ENCODE results near the gene LATS2.

Gene LATS2

DNA sequence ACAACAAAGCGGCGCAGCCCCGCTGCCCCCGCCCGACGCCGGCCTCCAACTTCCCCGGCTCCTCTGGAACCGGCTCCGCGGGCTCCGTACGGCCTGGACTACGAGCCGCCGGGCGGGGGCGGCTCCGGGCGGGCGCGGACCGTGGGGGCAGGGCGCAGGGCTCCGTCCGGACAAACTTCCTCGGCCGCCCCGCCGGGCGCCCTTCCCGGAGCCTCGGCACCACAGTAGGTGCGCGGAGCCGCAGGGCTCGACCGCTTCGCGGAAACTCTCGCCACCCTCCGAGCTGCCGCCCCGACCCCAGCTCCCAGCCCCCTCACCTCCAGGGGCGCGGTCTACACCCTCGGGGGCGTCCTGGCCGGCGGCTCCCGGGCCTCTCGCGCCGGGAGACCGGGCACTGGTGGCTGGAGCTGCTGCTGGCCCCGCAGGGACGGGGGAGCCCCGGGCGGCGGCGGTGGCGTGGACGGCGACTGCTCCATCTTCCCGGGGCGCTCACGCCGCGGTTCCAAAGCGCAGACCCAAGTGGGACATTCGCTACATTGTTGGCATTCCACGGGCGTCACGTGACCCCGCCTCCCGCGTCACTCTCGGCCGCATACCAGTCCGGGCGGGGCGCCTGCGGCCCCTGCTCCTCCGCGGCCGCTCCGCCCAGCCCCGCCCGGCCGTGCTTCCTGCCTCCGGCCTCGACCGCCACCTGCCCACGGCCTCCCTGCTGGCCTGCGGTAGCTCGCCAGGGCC is at the start of gene LATS2:
LATS2 (minus strand) TSS at position 558 of the 735 bp plus-strand sequence. CDS start 15,560 bp downstream, outside the sequence.
- peak; percentile 56 for DNase-seq

DNA sequence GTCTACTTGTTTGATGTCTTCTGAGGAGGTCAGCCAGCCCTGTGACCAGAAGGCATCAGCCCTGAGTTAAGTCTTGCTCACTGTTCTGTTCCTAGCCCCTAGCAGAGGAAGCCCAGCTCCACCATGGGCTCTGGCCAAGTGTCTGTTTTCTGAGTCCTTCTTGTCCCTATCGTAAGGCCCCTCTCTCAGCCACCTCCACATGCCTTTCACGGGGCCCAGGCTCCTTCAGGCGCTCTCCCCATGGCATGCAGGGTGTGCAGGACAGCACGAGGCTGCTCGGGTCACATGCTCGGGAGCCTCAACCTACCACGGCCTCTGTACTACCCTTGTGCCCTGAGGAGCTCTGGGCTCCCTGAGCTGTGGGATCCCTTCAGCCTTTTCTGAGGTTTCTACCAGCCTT is 47.8 kb upstream of the LATS2 start:
- no peak for DNase-seq

DNA sequence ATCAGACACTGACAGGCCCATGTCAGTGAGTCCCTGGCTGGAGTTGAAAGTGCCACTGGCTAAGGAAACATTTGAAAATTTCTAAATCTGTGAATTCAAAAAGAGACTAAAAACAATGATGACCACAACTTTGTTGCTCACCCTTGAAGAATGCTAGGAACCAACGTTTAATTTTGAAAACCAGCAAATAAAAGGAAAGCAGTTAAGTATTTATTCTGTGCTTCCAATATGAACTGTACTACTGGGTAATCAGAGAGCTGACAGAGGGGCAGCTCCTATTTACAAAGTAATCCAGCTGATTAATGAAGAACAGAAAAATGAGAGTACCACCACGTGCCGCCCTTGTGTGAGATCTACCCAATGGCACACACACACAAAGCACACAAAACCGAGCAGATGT is 44.7 kb upstream of the LATS2 start:
- no peak for DNase-seq

DNA sequence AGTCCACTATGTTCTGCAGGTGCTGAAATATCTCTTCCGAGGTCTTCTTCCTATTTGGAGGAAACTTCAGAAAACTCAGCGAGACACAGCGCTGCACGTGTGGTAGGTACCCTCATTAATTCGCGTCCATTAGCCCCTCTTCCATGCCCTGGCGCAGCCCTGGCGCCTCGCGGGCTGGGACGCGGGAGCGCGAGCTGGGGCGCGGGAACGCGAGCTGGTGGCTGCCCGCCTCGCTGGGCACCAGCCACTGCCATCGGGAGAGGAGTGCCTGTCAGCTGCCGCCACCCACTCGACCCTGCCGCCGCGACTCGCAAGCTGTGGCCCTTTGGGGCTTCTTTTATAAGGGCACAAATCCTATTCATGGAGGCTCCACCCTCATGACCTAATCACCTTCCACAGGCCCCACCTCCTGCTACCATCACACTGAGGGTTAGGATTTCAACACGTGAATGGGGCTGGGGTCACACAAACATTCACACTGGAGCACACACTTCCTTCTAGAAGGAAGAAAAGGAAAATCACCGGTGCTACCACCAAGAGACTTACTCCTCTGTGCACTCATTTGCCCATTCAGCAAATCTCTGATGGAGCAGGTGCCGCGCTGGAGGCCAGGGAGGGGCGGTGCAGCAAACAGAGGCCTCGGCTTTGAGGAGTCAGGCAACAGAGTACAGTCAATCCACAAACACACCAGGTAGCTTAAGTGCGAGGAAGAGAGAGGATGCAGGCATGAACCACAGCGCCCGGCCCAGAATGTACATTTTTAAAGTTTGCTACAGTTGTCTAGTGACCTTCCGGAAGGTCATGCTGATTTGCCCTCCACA is 43.0 kb upstream of the LATS2 start:
- no peak for DNase-seq

DNA sequence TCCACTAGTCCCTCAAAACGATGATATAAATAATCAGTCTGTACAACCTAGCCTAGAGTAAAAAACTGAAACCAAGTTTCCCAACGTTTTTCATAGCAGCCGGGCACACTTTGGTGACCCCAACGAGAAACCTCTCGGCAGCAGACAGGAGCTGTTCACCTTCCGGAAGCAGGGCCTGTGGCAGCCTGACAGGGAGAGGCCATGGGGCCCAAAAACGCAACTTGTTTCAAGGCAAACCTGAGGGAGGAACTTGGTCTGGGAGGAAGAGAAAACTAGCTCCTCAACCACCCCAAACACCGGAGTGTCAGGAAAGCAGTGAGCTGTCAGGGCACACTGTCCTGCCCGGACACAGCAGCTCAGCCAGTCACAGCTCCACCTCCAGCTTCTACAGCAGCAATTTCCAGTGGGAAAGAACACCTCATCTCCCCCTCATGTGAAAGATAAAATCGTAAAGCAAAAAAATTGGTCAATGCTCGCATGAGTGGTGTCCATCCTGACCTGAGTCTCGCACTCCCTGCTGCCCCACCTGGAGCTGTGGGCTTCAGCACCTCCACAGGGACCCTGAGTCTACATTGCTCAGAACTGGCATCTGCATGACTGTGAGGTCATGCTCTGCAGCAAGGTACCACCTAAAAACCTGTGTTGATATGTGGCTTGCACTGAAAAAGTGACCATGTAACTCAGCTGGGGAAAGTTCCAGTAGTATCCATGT is 40.6 kb upstream of the LATS2 start:
- no peak for DNase-seq

DNA sequence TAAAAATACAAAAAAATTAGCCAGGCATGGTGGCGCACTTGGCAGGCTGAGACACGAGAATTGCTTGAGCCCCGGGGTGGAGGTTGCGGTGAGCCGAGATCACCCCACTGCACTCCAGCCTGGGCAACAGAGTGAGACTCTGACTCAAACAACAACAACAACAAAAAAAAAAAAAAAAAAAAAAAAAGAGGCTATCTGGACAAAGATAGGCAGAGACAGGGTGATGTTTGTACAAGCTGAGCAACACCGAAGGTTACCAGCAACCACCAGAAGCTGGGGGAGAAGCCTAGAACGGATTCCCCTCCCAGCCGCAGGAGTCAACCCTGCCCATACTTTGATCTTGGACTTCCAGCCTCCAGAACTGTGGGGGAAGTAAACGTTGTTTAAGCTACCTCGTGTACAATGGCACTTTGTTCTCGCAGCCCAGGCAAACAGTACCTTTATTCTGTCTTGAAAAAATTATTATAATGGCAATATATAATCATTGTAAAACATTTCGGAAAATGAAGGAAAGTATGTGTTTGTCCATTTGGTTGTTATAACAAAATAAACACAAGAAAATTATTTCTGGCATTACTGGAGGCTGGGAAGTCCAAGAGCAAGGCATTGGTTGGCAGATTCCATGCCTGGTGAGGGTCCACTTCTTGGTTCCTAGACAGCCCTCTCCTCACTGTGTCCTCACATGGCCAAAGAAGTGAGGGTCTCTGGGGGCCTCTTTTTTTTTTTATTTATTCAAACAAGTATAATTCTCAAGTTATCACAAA is 39.8 kb upstream of the LATS2 start:
- no peak for DNase-seq

DNA sequence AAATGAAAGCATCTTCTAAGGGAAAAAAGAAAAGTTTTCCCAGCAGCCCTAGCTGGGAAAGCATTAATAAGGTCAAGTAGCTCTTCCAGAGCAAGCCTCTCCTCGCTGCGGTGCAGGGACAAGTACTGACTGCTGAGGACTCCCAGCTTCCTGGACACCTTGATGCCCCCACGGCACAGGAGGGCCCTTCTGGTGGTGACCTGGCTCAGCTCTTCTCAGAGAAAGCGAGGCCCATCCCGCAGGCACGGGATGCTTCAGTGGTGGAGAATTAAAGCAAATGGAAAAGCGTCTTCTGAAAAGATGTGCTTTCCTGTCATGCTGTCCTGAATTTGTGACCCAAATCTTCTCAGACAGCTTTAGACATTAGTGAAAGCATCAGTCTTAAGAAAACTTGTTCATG is 38.8 kb upstream of the LATS2 start:
- no peak for DNase-seq

DNA sequence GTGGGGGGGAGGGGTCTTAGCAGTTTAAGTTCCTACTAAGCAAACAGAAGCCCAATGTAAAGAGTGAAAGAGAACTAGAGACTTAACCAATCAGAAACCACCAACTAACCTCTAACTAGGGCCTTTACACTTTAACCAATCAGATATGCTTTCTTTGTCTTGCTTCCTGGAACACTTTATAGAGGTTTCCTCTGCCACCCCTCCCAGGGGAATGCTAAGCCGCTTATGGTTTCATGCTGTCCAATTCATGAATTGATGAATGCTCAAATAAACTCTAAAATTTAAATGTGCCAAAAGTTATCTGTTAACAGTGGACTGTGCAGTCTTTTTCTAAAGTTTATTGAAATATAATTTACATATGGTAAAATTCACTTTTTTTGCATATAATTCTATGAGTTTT is 33.9 kb upstream of the LATS2 start:
- no peak for DNase-seq

DNA sequence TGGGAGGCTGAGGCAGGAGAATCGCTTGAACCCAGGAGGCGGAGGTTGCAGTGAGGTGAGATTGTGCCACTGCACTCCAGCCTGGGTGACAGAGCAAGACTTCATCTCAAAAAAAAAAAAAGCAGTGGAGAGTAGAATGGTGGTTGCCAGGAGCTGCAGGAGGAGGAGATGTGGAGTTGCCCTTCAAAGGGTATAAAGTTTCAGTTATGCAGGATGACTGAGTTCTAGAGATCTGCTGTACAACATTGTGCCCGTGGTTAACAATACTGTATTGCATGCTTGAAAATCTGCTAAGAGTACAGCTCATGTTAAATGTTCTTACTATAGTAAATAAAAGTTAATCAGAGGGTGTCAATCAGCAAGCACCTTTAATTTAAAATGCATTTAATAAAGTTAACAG is 28.4 kb upstream of the LATS2 start:
- DNase-seq, result no peak

DNA sequence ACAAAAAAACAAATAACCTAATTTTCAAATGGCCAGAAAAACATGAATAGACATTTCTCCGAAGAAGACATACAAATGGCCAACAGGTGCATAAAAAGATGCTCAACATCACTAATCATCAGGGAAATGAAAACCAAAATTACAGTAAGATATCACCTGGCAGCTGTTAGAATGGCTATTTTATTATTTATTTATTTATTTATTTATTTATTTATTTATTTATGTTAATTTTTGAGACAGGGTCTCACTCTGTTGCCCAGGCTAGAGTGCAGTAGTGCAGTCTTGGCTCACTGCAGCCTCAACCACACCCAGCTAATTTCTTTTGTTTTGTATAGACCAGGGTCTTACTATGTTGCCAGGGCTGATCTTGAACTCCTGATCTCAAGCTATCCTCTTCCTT is 27.1 kb upstream of the LATS2 start:
- DNase-seq, result no peak

DNA sequence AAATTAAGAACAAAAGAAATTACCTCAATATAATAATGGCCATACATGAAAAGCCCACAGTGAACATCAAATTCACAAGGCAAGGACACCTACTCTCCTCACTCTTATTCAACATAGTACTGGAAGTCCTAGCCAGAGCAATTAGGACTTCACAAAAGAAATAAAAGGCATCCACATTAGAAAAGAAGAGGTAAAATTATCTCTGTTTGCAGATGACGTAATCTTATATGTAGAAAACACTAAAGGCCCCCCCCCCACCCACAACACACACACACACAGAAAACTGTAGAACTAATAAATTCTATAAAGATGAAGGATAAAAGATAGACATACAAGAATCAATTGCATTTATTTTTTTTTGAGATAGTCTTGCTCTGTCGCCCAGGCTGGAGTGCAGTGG is 25.5 kb upstream of the LATS2 start:
- DNase-seq, result no peak

DNA sequence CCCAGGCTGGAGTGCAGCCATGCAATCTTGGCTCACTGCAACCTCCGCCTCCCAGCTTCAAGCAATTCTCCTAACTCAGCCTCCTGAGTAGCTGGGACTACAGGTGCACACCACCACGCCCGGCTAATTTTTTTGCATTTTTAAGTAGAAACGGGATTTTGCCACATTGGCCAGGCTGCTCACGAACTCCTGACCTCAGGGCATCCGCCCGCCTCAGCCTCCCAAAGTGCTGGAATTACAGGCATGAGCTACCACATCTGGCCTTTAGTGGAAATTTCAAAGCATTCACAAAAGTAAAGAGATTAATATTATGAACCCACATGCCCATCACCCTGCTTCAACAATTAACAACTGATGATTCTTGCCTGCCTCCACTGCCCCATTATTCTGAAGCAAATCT is 20.5 kb upstream of the LATS2 start:
- DNase-seq, result no peak

DNA sequence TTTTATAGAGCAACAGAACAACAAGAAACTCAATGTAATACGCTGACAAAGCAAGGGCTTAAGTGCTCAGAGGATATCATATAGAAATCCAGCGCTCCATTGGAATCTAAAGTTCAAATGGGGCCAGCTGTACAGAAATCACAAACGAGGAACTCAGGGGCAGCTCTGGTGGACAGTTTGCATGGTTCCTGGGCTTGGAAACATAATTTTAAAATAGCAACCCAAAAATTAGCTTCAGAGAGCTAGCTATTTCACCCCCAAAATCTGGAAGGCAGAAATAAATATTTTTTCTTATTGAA is 19.2 kb upstream of the LATS2 start:
- DNase-seq, result no peak

DNA sequence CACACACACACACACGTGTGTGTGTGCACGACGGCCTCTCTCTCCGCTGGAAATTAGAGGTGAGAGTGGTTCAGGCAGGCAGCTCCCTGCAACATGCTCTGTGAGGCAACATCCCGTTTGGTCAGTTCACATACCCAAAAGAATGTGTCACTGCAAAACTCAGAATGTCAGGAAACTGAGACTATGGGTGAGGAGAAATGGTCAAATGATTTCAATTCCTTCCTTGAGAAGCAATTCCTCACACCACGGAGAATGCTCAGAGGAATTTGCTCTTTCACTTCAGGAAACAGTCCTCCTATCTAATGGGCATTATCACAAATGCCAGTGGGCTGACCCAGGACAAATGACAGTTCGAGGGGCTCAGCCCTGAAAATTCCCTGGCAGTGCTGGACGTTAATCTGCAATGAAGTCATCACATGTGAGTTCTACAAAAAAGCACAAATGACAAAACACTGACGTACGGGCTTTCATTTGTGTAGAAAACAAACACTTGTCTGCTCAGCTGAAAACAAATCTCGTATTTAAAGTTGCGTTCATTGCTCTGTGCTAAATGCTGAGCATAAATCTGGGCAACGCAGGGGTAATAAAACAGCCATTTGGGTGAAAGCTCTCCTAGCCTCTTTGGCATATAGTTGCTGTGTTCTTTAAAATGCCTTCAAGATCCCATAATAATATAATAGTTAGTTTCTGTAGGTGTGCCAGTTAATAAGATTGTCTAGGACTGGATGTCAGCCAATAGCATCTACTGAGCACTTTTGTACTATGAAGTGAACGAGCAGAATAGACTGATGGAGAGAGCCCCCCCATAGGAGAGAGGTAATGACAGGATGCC is 18.6 kb upstream of the LATS2 start:
- no peak for DNase-seq

DNA sequence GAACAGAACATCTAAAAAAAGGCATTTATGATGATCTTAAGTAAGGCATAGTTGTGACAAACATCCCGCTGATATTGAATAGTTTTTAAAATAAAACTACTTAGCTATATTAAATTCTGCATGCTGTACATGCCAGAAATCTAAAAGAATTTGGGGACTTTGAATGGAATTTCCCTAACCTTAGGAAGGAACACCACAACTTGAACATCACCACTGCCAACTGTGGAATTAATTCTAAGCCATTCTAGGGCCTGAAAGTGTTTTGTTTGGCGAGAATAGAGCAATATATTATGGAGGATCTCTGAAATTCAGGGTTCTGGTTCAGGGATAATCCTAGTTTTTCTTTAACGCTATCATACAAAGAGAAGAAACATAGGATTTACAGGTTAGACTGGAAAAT is 17.8 kb upstream of the LATS2 start:
- DNase-seq, result no peak

DNA sequence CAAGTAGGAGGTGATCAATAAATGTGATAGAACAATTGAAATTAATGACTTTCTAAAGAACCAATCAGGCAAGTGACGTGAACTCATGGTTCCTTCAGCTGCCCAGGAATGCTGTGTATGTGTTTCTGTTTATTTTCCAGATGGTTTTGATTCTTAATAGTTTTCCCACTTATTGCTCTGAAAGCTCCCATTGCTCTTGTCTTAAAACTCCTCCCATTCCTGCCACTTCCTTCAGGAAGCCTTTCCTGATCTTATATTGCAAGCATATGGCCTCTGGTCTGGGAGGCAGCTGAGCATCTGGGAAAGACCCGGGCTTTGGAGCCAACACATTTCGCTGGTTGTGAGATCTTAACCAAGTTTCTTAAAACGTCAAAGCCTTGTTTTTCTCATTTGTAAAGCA is 17.1 kb upstream of the LATS2 start:
- DNase-seq, result no peak

DNA sequence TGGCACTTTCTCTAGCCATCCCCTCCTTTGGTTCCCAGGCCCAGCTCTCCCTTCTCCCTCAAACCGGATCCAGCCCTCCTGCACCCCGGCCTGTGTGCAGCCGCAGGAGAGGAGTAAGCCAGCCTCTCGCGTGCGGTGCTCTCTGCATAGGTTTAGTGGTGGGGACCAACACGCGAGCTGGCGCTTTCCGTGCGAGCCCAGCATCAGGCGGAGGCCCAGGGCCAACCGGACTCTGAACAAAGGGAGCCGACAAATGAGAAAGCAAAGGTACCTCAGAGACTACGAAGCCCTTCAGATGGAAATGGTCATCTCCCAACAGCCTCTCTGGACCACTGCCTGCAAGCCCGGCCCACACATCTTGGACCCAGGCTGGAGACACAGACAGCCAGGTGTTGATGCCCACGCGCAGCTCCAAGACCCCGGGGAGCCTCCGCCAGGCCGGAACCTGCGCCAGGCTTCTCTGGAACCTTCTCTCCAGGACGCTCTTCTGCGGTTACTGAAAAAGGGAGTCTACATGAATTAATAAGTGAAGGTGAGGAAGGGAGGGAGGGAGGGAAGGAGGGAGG is 16.5 kb upstream of the LATS2 start:
- no peak for DNase-seq

DNA sequence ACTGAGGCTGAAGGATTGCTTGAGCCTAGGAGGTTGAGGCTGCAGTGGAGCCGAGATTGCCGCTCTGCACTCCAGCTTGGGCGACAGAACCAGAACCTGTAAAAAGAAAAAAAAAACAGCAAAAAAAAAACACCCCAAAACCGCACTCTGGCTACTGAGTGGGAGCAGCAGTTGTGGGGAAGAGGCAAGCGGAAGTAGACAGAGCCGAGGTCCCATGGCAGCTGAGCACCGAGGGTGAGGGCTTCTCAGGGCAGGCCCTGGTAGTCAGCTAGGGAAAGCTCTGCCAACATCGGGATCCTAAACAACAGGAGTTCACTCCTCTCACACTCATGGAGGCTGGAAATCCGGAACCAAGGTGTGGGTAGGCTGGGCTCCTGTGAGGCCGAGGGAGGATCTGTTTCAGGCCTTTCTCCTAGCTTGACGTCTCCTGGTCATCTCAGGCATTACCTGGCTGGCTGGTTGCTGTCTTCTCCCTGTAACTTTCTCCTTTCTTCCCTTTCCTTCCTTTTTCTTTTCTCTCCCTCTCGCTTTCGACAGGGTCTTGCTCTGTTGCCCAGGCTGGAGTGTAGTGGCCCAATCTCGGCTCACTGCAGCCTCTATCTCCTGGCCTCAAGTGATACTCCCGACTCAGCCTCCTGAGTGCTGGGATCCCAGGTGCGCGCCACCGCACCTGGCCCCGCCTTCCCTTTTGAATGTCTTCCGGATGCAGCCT is 15.8 kb upstream of the LATS2 start:
- DNase-seq, result no peak

DNA sequence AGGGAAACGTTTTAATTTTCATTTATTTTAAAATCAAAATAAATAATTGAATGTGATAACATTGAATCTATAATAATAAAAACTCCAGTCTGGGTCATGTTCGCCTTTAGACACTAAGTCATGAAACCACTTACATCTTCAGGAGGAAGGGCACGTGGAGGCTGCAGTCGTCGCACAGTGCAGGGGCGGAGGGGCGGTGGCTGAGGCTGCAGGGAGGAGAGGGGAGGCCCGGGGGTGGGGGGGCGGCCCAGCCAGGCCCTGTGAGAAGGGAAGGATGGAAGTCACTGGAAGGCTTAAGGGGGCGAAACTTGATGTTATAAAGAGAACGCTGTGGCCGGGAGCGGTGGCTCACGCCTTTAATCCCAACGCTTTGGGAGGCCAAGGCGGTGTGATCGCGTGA is 14.9 kb upstream of the LATS2 start:
- DNase-seq, result no peak

DNA sequence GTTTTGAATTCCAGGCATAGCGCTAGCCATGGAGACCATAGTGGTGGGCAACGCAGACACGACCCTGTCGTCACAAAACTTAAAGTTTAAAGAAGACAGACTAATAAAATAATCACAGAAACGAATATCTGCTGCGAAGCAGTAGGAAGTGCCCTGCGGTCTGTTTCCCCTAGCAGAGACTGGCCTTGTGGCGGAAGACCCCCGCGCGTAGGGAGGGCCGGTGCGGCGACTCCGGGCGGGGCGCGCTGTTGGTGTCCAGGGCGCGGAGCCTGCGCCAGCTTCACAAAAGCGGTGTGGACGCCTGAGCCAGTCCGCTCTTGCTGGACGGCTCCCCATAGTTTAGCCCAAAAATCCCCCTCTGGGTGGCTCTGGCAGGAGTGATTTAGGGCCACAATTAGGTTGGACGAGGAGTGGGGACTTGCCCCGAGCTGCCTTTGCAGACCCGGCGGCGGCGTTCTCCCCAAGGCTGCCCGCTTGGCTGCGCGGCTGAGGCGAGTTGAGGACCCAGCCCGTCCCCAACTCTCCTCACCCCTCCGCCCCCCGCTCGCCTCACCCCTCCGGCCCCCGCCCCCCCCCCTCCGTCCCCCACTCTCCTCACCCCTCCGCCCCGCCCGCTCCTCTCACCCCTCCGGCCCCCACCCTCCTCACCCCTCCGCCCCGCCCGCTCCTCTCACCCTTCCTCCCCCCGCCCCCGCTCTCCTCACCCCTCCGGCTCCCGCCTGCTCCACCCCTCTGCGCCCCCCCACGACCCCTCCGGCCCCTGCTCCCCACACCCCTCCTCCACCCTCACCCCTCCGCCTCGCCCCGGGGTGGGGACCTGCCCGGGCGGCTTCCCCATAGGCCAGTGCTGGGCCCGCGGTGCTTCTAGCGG is 14.2 kb upstream of the LATS2 start:
- DNase-seq, result peak; percentile 17
